H1 (cell line): Measurements from ENCODE around the gene OMA1. TPM values are rescaled to one million over a fixed set of nuclear protein-coding genes. Genes with fewer than 3 reads are reported as not detected.

Experiments used
- BCL11A ChIP-seq, 2 experiments: IDR thresholded peaks; one replicate each; pipeline ENCODE4 v1.6.1; 2011; ENCODE audit warnings: low read depth in 2 of 2, low read length in 2 of 2, mild to moderate bottlenecking in 2 of 2
- CREB1 ChIP-seq: IDR thresholded peaks from 2 replicates; pipeline ENCODE4 v1.6.1; 2012; ENCODE audit warnings: inconsistent platforms
- JUND ChIP-seq: IDR thresholded peaks from 2 replicates; pipeline ENCODE4 v1.6.1; 2011; ENCODE audit warnings: mild to moderate bottlenecking, improper control_type of control experiment, low read length
- KDM4A ChIP-seq: IDR thresholded peaks from one replicate; pipeline ENCODE4 v1.7.1; 2012; ENCODE audit warnings: low read depth, mild to moderate bottlenecking, moderate library complexity, low read length, inconsistent platforms; ENCODE audit not compliant: severe bottlenecking
- KDM5A ChIP-seq: fragments of 200-600 bp; IDR thresholded peaks from 2 replicates; pipeline ENCODE4 v1.7.1; 2012; ENCODE audit warnings: mild to moderate bottlenecking, low read length, inconsistent platforms, mixed read lengths
- NRF1 ChIP-seq: IDR thresholded peaks from 2 replicates; pipeline ENCODE4 v1.6.1; 2011; ENCODE audit warnings: mild to moderate bottlenecking, low read depth, low read length, improper control_type of control experiment
- POLR2A ChIP-seq, 2 experiments: IDR thresholded peaks; 1 replicate in 1 of 2; 2 replicates in 1 of 2; pipeline ENCODE4 v1.6.1; 2011; ENCODE audit warnings: low read depth in 2 of 2, low read length in 2 of 2, mild to moderate bottlenecking in 2 of 2; ENCODE audit errors: control extremely low read depth in 1 of 2
- POLR2AphosphoS5 ChIP-seq: IDR thresholded peaks from 2 replicates; pipeline ENCODE4 v1.6.1; 2011; ENCODE audit warnings: low read depth, low read length
- RAD21 ChIP-seq, 2 experiments: IDR thresholded peaks in 1 of 2; conservative IDR thresholded peaks in 1 of 2; 2 replicates each; pipeline ENCODE4 v1.6.1; 2011; ENCODE audit warnings: low read depth in 2 of 2, low read length in 2 of 2, improper control_type of control experiment in 1 of 2, inconsistent platforms in 1 of 2, mild to moderate bottlenecking in 1 of 2, moderate library complexity in 1 of 2
- RBBP5 ChIP-seq: IDR thresholded peaks from 2 replicates; pipeline ENCODE4 v1.7.1; 2012; ENCODE audit warnings: low read depth, mild to moderate bottlenecking, inconsistent platforms, low read length, moderate library complexity, borderline replicate concordance
- RFX5 ChIP-seq: IDR thresholded peaks from 2 replicates; pipeline ENCODE4 v1.6.1; 2011; ENCODE audit warnings: low read depth, low read length, improper control_type of control experiment, borderline replicate concordance
- TAF1 ChIP-seq: IDR thresholded peaks from 2 replicates; pipeline ENCODE4 v1.6.1; 2011; ENCODE audit warnings: mild to moderate bottlenecking, low read depth, low read length
- TCF12 ChIP-seq: IDR thresholded peaks from 2 replicates; pipeline ENCODE4 v1.6.1; 2011; ENCODE audit warnings: low read depth, mild to moderate bottlenecking, low read length
- TEAD4 ChIP-seq: IDR thresholded peaks from 2 replicates; pipeline ENCODE4 v1.6.1; 2012; ENCODE audit warnings: low read depth, low read length, inconsistent platforms, mixed read lengths
- YY1 ChIP-seq: IDR thresholded peaks from 2 replicates; pipeline ENCODE4 v1.6.1; 2011; ENCODE audit warnings: low read depth, mild to moderate bottlenecking, low read length
- ZNF274 ChIP-seq: IDR thresholded peaks from 2 replicates; pipeline ENCODE4 v1.7.0; 2012; ENCODE audit warnings: low read length, borderline replicate concordance; ENCODE audit errors: extremely low read depth
- polyA plus RNA-seq, 7 experiments: library from polyadenylated mRNA; depleted of rRNA in 3 of 7; stranded (reverse) in 5 of 7; unstranded in 2 of 7; fragments of >200 nt in 5 of 7; fragments of 200-250 nt in 2 of 7; gene quantifications; 1 replicate in 5 of 7; 2 replicates in 1 of 7; 4 replicates in 1 of 7; pipeline versions ENCODE4 v1.2.1 to v1.2.3, GENCODE V29; 2011 to 2013; ENCODE audit warnings: missing spikeins in 2 of 7, mixed read lengths in 2 of 7
- total RNA-seq: library from RNA; stranded (reverse); fragmentation: NEBNext Ultra II Directional; extraction: Animal tissue kit (Norgen Biotek cat#: 25700); gene quantifications from 2 replicates; pipeline ENCODE4 v1.2.1, GENCODE V29; 2021
- TF ChIP-seq, protein P1 (sequence below): IDR thresholded peaks from 2 replicates; pipeline ENCODE4 v1.6.1; 2012; ENCODE audit warnings: inconsistent platforms
- TF ChIP-seq, protein P2 (sequence below), 3 experiments: IDR thresholded peaks; 1 replicate in 2 of 3; 2 replicates in 1 of 3; pipeline versions ENCODE4 v1.5.1 to v1.6.1; 2011; ENCODE audit warnings: low read length in 3 of 3, mild to moderate bottlenecking in 3 of 3, inconsistent platforms in 2 of 3, low read depth in 1 of 3, moderate library complexity in 1 of 3; ENCODE audit not compliant: insufficient read depth in 1 of 3; ENCODE audit errors: control extremely low read depth in 1 of 3
- TF ChIP-seq, protein P3 (sequence below): IDR thresholded peaks from 2 replicates; pipeline ENCODE4 v1.6.1; 2011; ENCODE audit warnings: low read length, improper control_type of control experiment

The OMA1 gene
- total and polyA plus RNA-seq, 2 of the 8 experiments (the other 6 are each of a cell fraction or from before 2014, with no cell fraction given): 7.7 to 11.7 TPM

DNA sequence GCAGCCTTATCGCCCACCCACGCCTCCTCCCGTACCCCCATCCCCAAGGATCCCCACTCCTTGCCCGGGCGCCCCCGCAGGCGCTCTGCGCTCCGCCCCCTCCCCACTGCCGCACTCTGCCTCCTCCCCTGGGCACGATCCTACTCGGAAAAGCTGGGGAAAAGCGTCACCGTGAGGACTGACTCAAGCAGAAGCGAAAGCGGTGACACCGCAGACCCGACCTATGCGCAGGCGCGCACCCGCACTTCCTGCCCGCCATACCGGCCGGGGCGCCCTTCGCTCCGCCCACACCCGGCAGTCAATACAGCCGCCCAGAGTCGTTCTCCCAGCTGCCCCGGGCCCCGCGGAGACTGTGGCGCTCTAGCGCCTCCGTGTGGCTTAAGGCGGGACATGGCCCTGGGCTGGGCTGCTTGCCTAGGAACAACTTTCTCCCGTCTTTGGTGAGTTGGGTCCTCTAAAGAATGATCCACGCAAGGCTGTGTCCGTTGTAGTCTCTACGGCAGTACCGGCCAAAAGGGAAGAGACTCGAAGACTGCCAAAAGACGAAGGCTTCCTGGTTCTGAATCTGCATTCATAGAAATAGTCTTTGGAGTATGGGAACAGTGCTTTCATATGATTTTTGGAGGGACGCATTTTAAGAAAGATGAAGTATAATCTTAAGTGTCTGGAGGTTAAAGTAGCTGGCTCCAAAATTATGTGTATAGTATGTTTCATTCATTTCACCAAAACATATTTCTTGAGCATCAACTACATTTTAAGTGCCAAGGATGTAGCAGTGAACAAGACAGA, at the start of gene OMA1 (continued):
- TF ChIP-seq RBBP5 (0 out of 2 replicates have a peak, but pooled peaks have one; percentile 35), RAD21 (IDR thresholded peaks at IDR 0.05 in 1 of 2, conservative IDR thresholded peaks at IDR 0.05 in 1 of 2; ENCODE audit: low read depth in 2 of 2, low read length in 2 of 2) (peak; percentile 97), YY1 (peak; percentile 77; the same call in 1 of the 2 replicates), RFX5 (peak; percentile 20; the same call in 1 of the 2 replicates), KDM4A (no peak), POLR2AphosphoS5 (peak; percentile 67; the same call in 1 of the 2 replicates), BCL11A (IDR thresholded peaks at IDR 0.05; ENCODE audit: low read depth in 2 of 2, low read length in 2 of 2) (no peak), TAF1 (peak; percentile 68), NRF1 (peak; percentile 56), KDM5A (no peak), ZNF274 (no peak), CREB1 (peak; percentile 68), TCF12 (no peak), JUND (peak; percentile 47; the same call in 1 of the 2 replicates), TEAD4 (peak; percentile 55), POLR2A (IDR thresholded peaks at IDR 0.05; ENCODE audit: control extremely low read depth in 1 of 2, low read depth in 2 of 2, low read length in 2 of 2) (peak in 1 of 2 experiments; percentile 80; a peak in 2 of 3 replicates)
- TF ChIP-seq, protein P1, sequence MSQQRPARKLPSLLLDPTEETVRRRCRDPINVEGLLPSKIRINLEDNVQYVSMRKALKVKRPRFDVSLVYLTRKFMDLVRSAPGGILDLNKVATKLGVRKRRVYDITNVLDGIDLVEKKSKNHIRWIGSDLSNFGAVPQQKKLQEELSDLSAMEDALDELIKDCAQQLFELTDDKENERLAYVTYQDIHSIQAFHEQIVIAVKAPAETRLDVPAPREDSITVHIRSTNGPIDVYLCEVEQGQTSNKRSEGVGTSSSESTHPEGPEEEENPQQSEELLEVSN: no peak
- TF ChIP-seq, protein P2, sequence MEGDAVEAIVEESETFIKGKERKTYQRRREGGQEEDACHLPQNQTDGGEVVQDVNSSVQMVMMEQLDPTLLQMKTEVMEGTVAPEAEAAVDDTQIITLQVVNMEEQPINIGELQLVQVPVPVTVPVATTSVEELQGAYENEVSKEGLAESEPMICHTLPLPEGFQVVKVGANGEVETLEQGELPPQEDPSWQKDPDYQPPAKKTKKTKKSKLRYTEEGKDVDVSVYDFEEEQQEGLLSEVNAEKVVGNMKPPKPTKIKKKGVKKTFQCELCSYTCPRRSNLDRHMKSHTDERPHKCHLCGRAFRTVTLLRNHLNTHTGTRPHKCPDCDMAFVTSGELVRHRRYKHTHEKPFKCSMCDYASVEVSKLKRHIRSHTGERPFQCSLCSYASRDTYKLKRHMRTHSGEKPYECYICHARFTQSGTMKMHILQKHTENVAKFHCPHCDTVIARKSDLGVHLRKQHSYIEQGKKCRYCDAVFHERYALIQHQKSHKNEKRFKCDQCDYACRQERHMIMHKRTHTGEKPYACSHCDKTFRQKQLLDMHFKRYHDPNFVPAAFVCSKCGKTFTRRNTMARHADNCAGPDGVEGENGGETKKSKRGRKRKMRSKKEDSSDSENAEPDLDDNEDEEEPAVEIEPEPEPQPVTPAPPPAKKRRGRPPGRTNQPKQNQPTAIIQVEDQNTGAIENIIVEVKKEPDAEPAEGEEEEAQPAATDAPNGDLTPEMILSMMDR (IDR thresholded peaks at IDR 0.05; ENCODE audit: control extremely low read depth in 1 of 3, insufficient read depth in 1 of 3, low read depth in 1 of 3, low read length in 3 of 3): peak; percentile 94 to 95 (median 94)
- TF ChIP-seq, protein P3, sequence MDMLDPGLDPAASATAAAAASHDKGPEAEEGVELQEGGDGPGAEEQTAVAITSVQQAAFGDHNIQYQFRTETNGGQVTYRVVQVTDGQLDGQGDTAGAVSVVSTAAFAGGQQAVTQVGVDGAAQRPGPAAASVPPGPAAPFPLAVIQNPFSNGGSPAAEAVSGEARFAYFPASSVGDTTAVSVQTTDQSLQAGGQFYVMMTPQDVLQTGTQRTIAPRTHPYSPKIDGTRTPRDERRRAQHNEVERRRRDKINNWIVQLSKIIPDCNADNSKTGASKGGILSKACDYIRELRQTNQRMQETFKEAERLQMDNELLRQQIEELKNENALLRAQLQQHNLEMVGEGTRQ: peak; percentile 46
